Type B pancreatic cell (in vitro differentiated cells): ENCODE results near the gene TAF8. TPM values are rescaled to one million over a fixed set of nuclear protein-coding genes. Genes with fewer than 3 reads are reported as not detected.

Source experiments
- DNase-seq: peaks from one replicate; pipeline ENCODE4 v3.0.0; 2021; ENCODE audit warnings: mixed read lengths; ENCODE audit not compliant: unreplicated experiment; ENCODE audit errors: extremely low spot score
- H3K27ac Mint-ChIP-seq: 2 replicates; pipeline ENCODE4 v1.8.0; 2021; ENCODE audit warnings: mild to moderate bottlenecking, mixed read lengths
- H3K27me3 Mint-ChIP-seq: 2 replicates; pipeline ENCODE4 v1.8.0; 2021; ENCODE audit warnings: mixed read lengths
- H3K36me3 Mint-ChIP-seq: 2 replicates; pipeline ENCODE4 v1.8.0; 2021; ENCODE audit warnings: mixed read lengths
- H3K4me1 Mint-ChIP-seq: one replicate; pipeline ENCODE4 v1.8.0; 2021; ENCODE audit warnings: mixed read lengths; ENCODE audit not compliant: unreplicated experiment
- H3K4me3 Mint-ChIP-seq: 2 replicates; pipeline ENCODE4 v1.8.0; 2021; ENCODE audit warnings: mild to moderate bottlenecking, mixed read lengths
- H3K9me3 Mint-ChIP-seq: 2 replicates; pipeline ENCODE4 v1.8.0; 2021; ENCODE audit warnings: mixed read lengths
- total RNA-seq: library from RNA; stranded (reverse); gene quantifications from 2 replicates; pipeline ENCODE4 v1.2.1, GENCODE V29; 2021; ENCODE audit warnings: low replicate concordance
- TF ChIP-seq, protein P1 (sequence below): fragments of 200-600 bp; sonication (generic); conservative IDR thresholded peaks from 2 replicates; pipeline ENCODE4 v1.5.0; 2021; ENCODE audit warnings: antibody characterized with exemption, mild to moderate bottlenecking

TAF8 gene
- total RNA-seq, 1 donor from 2014 or later, result 36.0 TPM

DNA sequence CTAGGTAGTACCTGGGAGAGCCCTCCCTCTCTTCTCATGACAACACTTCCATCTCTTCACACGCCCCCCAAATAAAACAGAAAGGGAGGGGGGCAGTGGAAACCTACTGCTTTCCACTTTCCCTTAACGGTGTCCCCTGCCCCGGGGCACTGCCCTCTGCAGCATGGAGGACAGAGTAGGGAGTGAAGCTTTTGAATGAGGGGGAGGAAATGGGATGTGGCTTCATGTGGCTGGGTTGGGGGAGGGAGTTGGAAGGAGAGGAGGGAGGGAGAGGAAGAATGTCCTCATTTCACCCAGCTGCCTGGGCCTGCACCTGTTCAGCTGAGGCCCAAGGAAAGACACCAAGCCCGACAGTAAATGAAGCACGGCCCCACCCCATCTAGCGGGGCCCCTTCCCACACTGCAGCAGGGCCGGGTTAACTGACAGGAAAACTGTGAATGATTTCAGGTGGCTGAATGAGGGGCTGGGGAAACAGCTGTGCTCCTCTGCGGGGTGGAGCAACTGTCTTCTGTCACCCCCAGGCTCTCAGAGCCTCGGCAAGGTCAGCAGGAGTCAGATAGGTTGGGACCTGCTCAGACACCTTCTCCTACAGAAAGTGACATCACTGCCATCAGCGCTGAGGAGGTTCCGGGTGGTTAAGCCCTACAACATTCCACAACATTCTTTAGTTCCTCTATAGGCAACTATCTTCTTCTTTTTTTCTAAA, 40.0 kb upstream of the TAF8 start:
- H3K36me3 Mint-ChIP-seq, result no peaks in the 10 kb centered on the region
- TF ChIP-seq, protein P1, sequence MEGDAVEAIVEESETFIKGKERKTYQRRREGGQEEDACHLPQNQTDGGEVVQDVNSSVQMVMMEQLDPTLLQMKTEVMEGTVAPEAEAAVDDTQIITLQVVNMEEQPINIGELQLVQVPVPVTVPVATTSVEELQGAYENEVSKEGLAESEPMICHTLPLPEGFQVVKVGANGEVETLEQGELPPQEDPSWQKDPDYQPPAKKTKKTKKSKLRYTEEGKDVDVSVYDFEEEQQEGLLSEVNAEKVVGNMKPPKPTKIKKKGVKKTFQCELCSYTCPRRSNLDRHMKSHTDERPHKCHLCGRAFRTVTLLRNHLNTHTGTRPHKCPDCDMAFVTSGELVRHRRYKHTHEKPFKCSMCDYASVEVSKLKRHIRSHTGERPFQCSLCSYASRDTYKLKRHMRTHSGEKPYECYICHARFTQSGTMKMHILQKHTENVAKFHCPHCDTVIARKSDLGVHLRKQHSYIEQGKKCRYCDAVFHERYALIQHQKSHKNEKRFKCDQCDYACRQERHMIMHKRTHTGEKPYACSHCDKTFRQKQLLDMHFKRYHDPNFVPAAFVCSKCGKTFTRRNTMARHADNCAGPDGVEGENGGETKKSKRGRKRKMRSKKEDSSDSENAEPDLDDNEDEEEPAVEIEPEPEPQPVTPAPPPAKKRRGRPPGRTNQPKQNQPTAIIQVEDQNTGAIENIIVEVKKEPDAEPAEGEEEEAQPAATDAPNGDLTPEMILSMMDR, result no peak
- peak overlapping the region; percentile 28 for H3K4me3 Mint-ChIP-seq
- DNase-seq, result no peak
- peaks cover 10% of the 10 kb centered on the region for H3K4me1 Mint-ChIP-seq
- peak overlapping the region; percentile 76 for H3K27ac Mint-ChIP-seq
- no peaks in the 10 kb centered on the region for H3K27me3 Mint-ChIP-seq
- no peaks in the 10 kb centered on the region for H3K9me3 Mint-ChIP-seq

GRCh38 chr6:42010909-42011308, 39.4 kb upstream of the TAF8 start:
- no peak for DNase-seq
- H3K27ac Mint-ChIP-seq, result peak overlapping the region; percentile 76
- no peaks in the 10 kb centered on the region for H3K36me3 Mint-ChIP-seq
- H3K4me1 Mint-ChIP-seq, result peaks cover 10% of the 10 kb centered on the region
- no peak overlapping the region for H3K4me3 Mint-ChIP-seq
- no peaks in the 10 kb centered on the region for H3K9me3 Mint-ChIP-seq
- TF ChIP-seq, protein P1, result no peak
- H3K27me3 Mint-ChIP-seq, result no peaks in the 10 kb centered on the region

- no peak overlapping the region for H3K27ac Mint-ChIP-seq
- H3K4me3 Mint-ChIP-seq, result no peak overlapping the region
- H3K4me1 Mint-ChIP-seq, result peaks cover 9% of the 10 kb centered on the region
- H3K9me3 Mint-ChIP-seq, result no peaks in the 10 kb centered on the region
- DNase-seq, result no peak
- H3K36me3 Mint-ChIP-seq, result no peaks in the 10 kb centered on the region
- TF ChIP-seq, protein P1, result no peak
- no peaks in the 10 kb centered on the region for H3K27me3 Mint-ChIP-seq
Measured at GRCh38 chr6:42012501-42013133, 37.7 kb upstream of the TAF8 start.

DNA sequence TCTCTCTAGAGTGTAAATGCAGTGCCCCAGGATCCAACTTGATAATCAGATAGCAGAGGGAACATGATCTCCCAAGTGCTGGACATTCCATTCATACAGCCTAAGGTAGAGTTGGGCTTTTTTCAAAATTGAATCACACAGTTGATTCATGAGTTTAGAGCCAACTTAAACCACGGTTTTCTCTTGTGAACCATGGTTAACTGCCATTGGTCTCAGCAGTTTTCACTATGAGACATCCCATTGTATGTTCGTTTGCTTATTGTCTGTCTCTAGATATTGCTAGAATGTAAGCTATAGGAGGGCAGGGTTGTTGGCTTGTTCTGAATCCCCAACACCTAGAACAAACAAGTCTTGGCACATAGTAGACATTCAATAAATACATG, 37.2 kb upstream of the TAF8 start:
- Mint-ChIP-seq H3K4me1 (peaks cover 8% of the 10 kb centered on the region), H3K27ac (no peak overlapping the region), H3K27me3 (no peaks in the 10 kb centered on the region), H3K36me3 (no peaks in the 10 kb centered on the region), H3K4me3 (no peak overlapping the region), H3K9me3 (no peaks in the 10 kb centered on the region)
- DNase-seq, result no peak
- TF ChIP-seq, protein P1, result no peak

GRCh38 chr6:42017021-42017643, 33.2 kb upstream of the TAF8 start:
- Mint-ChIP-seq H3K4me1 (peaks cover 5% of the 10 kb centered on the region), H3K36me3 (no peaks in the 10 kb centered on the region), H3K27me3 (no peaks in the 10 kb centered on the region), H3K4me3 (no peak overlapping the region), H3K9me3 (no peaks in the 10 kb centered on the region), H3K27ac (peak overlapping the region; percentile 9)
- TF ChIP-seq, protein P1, result no peak
- no peak for DNase-seq
